Measurements from ENCODE around the gene GMEB2.
"Not testable (repeated sequence)": the region's sequence is repeated elsewhere in the genome, so short reads cannot be mapped to it uniquely, and the experiment has no call there.

Gene GMEB2

GRCh38 chr20:63626424-63627128 lies at the start of gene GMEB2:
GMEB2 (minus strand) TSS chr20:63627101; CDS start chr20:63619397, 7,704 bp downstream.
- DNase-seq, result peak; percentile 90

GRCh38 chr20:63675681-63676368 lies 48.9 kb upstream of the GMEB2 start:
- DNase-seq, result no peak

- no peak for DNase-seq
Observed at GRCh38 chr20:63673951-63674350, 47.0 kb upstream of the GMEB2 start.

- DNase-seq, result no peak
Observed at GRCh38 chr20:63672666-63673065, 45.8 kb upstream of the GMEB2 start.

- DNase-seq, result not testable (repeated sequence)
Observed at GRCh38 chr20:63671695-63672094, 44.8 kb upstream of the GMEB2 start.

GRCh38 chr20:63668351-63668750 lies 41.5 kb upstream of the GMEB2 start:
- DNase-seq, result no peak

GRCh38 chr20:63667858-63668257 lies 41.0 kb upstream of the GMEB2 start:
- no peak for DNase-seq

- DNase-seq, result no peak
Observed at GRCh38 chr20:63665708-63666107, 38.8 kb upstream of the GMEB2 start.

GRCh38 chr20:63664861-63665594 lies 38.1 kb upstream of the GMEB2 start:
- no peak for DNase-seq

GRCh38 chr20:63664143-63664851 lies 37.4 kb upstream of the GMEB2 start:
- no peak for DNase-seq

GRCh38 chr20:63663332-63664066 lies 36.6 kb upstream of the GMEB2 start:
- DNase-seq, result no peak

GRCh38 chr20:63662813-63663189 lies 35.9 kb upstream of the GMEB2 start:
- DNase-seq, result no peak

- no peak for DNase-seq
Observed at GRCh38 chr20:63661959-63662812, 35.3 kb upstream of the GMEB2 start.

- DNase-seq, result no peak
Observed at GRCh38 chr20:63661108-63661507, 34.2 kb upstream of the GMEB2 start.

- no peak for DNase-seq
Observed at GRCh38 chr20:63660622-63661021, 33.7 kb upstream of the GMEB2 start.

GRCh38 chr20:63660174-63660573 lies 33.3 kb upstream of the GMEB2 start:
- not testable (repeated sequence) for DNase-seq

- DNase-seq, result no peak
Observed at GRCh38 chr20:63659370-63659769, 32.5 kb upstream of the GMEB2 start.

GRCh38 chr20:63658749-63659187 lies 31.9 kb upstream of the GMEB2 start:
- DNase-seq, result no peak

GRCh38 chr20:63657937-63658748 lies 31.2 kb upstream of the GMEB2 start, which contains the start of gene RTEL1:
RTEL1 (plus strand) TSS chr20:63658312; CDS start chr20:63659403, 1,091 bp downstream.
- peak; percentile 95 for DNase-seq

- no peak for DNase-seq
Observed at GRCh38 chr20:63657260-63657936, 30.5 kb upstream of the GMEB2 start.

All from left hindlimb (tissue), 1 donor.